SK-N-MC (cell line): ENCODE results near the gene SLC39A11.

ENCODE experiments used
- EZH2 ChIP-seq: fragments of 200-600 bp; sonication (generic); IDR thresholded peaks from one replicate; pipeline ENCODE4 v1.6.1; 2017; ENCODE audit warnings: antibody characterized with exemption
- FOXP2 ChIP-seq: optimal IDR thresholded peaks from 2 replicates; pipeline ENCODE3; 2011; ENCODE audit warnings: mild to moderate bottlenecking, moderate library complexity; ENCODE audit not compliant: insufficient read depth; ENCODE audit errors: extremely low read length, control extremely low read depth
- POLR2AphosphoS5 ChIP-seq: IDR thresholded peaks from 2 replicates; pipeline ENCODE4 v1.6.1; 2012; ENCODE audit warnings: mild to moderate bottlenecking, low read depth, low read length, borderline replicate concordance

DNA sequence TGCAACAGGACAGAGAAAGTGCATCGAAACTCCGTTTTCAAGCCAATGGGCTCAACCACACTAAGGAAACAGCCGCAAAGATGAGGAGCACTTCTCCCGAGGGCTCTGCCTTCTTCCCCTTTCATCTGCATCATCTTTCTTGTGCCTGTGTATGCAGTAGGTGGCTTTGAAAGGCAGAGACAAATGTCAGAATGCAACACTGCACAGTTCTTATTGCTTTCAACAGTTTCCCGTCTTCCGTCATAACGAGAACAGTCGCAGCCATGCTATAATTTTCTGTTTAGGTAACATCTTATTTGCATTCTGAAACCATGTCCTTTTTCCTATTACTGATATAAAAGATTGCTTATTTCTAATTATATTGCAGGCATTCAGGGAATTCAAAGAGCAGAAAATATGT lies 205.2 kb downstream of the SLC39A11 start:
- TF ChIP-seq EZH2 (no peak), POLR2AphosphoS5 (no peak), FOXP2 (no peak)
